Activated effector memory CD4-positive, alpha-beta T cell treated with anti-CD3 and anti-CD28 coated beads, Interleukin-2, amount 50 U/mL, for 16 hours (primary cell): ENCODE results near the gene HIF1A.
"Not testable (repeated sequence)": the region's sequence is repeated elsewhere in the genome, so short reads cannot be mapped to it uniquely, and the experiment has no call there.

Experiments used
- DNase-seq: peaks from one replicate; pipeline ENCODE4 v3.0.0-alpha.2; 2020

The HIF1A gene

DNA sequence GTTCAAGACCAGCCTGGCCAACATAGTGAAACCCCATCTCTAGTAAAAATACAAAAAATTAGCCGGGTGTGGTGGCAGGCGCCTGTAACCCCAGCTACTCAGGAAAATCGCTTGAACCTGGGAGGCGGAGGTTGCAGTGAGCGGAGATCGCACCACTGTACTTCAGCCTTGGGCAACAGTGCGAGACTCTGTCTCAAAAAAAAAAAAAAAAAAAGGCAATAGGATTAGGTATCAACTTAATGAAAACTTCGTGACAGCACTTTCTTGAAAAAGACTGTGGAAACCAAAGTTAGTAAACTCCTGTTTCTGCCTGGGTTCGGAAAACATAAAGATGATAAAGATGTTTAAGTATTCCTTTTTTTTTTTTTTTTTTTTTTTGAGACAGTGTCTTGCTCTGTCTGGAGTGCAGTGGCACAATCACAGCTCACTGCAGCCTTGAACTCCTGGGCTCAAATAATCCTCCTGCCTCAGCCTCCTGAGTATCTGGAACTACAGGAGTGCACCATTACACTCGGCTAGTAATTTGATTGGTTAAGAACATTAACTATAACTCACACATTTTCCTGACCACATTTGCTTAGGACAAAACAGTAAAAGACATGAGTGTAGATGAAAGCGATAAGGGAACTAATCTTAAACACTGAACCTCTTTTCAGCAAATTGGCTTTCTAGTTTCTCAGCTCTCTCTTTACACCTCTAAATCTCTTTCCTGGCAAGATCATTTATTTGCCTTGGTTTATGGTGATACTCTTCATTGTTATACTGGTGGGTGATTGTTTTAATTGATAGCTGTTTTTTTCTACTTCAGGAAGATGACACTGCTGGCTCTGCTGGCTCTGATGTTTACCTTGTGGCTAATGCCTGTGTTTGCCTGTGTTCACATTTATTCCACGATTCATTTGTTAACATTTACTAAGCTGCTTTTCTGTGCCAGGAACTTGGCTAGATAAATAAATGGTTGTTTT, 15.8 kb downstream of the HIF1A start:
- DNase-seq = no peak

- no peak for DNase-seq
Observed at GRCh38 chr14:61712137-61712536, 16.8 kb downstream of the HIF1A start.

GRCh38 chr14:61713724-61714437, 18.6 kb downstream of the HIF1A start:
- DNase-seq = no peak

DNA sequence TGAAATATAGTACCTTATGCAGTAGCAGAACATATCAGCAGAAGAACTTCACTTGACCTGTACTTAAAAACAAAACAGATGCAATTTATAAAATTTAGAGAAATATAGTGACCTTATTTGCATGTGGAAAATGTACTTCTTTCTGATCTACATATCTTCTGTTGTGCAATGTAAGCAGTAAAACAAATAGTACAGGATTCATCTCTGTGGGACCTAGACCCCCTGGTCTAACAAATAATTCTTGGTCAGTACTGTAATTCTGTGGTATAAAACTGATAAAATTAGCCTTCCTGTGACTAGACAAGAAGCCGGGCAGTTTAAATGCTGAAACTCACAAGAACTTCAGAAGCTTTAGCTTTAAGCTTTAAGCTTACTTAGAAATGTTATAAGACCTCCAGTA, 21.6 kb downstream of the HIF1A start:
- DNase-seq = no peak

GRCh38 chr14:61718039-61718438, 22.7 kb downstream of the HIF1A start:
- no peak for DNase-seq

GRCh38 chr14:61719344-61720293, 24.3 kb downstream of the HIF1A start:
- no peak for DNase-seq

DNA sequence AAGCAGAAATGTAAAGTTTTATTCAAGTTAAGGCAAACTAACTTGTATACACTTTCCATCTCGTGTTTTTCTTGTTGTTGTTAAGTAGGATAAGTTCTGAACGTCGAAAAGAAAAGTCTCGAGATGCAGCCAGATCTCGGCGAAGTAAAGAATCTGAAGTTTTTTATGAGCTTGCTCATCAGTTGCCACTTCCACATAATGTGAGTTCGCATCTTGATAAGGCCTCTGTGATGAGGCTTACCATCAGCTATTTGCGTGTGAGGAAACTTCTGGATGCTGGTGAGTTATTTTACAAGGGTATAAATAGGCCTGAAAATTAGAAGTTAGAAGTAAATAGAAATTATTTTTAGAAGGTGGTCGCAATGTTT, 25.0 kb downstream of the HIF1A start:
- no peak for DNase-seq

DNA sequence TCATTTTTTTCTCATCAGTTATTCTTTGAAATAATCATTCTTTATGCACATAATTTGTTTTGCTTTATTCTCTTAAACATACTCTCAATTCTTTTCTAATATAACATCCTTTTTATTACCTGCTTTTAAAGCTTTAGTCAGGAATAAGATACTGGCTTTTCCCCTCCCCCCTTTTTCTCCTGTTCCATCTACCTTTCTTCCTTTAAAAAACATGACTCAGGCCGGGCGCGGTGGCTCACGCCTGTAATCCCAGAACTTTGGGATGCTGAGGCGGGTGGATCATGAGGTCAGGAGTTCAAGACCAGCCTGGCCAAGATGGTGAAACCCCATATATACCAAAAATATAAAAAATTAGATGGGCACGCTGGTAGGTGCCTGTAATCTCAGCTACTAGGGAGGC, 25.4 kb downstream of the HIF1A start:
- no peak for DNase-seq

- DNase-seq = no peak
Observed at GRCh38 chr14:61724133-61724532, 28.8 kb downstream of the HIF1A start.

- no peak for DNase-seq
Observed at GRCh38 chr14:61726778-61727658, 31.7 kb downstream of the HIF1A start.

DNA sequence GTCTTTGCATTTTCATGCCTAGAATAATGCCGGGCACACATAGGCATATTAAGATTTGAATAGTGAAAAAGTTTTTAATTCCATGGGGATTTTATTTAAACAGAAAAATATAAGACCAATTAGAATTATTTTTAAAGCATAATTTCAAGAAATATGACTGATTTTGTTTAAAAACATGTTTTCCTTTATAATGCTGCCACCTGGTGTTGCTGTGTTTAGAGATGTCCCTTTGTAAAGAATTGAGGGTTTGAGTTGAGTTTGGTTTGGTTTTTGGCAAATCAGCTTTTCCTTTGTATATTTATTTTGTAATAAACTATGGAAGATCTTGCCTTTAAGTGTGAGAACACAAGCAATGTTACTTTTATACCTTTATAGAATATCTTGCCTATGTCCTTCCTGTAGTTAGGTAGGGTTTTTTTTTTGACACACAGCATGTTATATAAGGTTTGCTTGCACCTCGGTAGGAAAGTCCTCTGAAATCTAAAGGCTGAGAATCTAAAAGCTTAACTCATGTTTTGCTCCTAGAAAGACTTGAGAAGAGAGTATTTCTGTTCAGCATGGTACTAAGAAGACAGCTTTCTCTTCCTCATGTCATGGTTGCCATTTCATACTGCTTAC, 35.6 kb downstream of the HIF1A start:
- DNase-seq = no peak

DNA sequence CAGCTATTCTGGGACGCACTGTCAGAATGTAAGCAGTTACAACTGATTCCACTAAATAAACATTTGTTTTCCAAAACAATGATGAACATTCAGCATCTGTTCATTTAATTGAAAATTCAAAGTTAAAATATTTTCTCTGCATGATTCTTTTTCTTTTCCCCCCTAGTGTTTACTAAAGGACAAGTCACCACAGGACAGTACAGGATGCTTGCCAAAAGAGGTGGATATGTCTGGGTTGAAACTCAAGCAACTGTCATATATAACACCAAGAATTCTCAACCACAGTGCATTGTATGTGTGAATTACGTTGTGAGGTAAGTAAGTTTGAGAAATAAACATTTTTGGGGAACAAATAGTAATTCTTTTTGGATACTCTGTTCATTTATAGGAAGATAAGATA, 38.7 kb downstream of the HIF1A start:
- no peak for DNase-seq

DNA sequence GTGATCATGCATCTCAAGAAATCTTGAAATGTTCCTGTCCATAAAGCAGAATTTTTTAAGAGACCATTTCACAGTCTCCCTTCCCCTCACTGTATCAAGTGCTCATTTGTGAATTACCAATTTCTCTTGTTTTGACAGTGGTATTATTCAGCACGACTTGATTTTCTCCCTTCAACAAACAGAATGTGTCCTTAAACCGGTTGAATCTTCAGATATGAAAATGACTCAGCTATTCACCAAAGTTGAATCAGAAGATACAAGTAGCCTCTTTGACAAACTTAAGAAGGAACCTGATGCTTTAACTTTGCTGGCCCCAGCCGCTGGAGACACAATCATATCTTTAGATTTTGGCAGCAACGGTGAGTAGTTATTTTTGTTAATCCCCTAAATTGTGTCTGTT, 41.4 kb downstream of the HIF1A start:
- no peak for DNase-seq

DNA sequence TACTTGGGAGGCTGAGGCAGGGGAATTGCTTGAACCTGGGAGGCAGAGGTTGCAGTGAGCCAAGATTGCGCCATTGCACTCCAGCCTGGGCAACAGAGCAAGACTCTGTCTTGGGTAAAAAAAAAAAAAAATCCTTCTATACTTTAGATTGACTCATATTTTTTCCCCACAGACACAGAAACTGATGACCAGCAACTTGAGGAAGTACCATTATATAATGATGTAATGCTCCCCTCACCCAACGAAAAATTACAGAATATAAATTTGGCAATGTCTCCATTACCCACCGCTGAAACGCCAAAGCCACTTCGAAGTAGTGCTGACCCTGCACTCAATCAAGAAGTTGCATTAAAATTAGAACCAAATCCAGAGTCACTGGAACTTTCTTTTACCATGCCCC, 42.6 kb downstream of the HIF1A start:
- DNase-seq = no peak

DNA sequence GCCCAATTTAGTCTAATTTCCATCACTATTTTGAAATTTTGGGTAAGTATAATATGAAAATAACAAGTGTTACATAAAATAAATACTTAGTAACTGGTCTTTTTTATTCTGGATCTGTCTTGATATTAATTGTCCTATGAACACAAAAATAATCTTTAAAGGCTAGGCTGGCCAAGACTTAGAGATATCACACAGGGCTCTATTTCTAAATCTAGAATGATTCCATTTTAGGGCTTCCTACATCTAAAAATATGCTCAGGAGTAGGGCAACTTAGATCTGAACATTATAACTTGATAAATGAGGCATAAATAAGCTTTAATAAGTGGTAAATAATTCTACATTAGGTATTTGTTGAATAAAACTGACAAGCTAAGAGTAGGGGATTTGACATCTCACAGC, 43.8 kb downstream of the HIF1A start:
- DNase-seq = no peak

DNA sequence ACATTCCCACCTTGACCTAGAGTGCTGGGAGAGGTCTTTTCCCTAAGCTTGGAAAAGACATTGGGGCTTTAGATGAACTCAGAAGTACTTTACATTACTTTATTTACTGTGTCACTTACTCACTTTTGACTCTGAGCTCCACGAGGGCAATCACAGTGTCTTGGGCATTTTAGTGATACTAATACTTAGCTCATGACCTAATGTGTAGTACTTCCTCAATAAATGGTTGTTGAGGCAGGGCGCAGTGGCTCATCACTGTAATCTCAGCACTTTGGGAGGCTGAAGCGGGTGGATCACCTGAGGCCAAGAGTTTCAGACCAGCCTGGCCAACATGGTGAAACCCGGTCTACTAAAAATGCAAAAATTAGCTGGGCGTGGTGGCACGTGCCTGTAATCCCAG, 47.1 kb downstream of the HIF1A start:
- no peak for DNase-seq

DNA sequence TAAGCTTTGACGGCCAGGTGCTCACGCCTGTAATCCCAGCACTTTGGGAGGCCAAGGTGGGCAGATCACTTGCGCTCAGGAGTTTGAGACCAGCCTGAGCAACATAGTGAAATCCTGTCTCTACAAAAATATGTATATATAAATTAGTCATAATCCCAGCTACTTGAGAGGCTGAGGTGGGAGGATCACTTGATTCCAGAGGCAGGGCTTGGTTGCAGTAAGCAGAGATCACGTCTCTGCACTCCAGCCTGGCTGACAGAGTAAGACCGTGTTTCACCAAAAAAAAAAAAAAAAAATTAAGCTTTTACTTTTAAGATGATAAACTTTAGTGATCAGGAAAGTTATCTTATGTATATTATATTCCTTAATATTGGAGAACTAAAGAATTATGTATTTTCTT, 48.9 kb downstream of the HIF1A start:
- DNase-seq = no peak

DNA sequence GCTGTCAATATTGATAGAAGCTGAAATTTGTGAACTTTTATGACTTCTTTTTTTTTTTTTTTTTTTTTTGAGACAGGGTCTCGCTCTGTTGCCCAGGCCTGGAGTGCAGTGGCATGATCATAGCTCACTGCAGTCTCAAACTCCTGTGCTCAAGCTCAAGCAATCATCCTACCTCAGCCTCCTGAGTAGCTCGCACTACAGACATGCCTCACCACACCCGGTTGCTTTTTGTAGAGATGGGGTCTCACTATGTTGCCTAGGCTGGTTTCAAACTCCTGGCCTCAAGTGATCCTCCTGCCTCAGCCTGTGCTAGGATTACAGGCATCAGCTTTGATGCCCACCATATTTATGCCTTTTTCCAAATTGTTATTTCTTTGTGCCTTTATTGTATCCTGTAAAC, 51.0 kb downstream of the HIF1A start:
- not testable (repeated sequence) for DNase-seq

- DNase-seq = no peak
Observed at GRCh38 chr14:61746881-61747280, 51.6 kb downstream of the HIF1A start.

- DNase-seq = no peak
Observed at GRCh38 chr14:61747342-61747741, 52.0 kb downstream of the HIF1A start.

DNA sequence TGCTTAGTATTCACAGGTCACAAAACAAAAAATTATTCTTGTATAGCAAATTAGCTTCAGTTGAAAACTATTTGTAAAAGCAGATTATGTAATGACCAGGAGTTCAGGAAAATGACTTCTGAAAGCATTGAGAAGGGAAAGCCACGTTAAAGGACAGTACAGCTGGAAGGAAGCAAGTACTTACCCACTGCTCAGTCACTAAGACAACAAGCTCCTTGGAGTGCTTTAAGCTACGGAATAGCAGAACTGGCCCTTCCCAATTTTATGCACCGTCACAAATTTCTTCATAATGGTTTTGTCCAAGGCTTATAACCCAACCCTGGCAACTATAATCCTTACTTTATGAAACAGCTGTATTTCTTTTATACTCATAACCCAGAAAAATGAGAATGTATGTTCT, 54.0 kb downstream of the HIF1A start:
- DNase-seq = no peak

DNA sequence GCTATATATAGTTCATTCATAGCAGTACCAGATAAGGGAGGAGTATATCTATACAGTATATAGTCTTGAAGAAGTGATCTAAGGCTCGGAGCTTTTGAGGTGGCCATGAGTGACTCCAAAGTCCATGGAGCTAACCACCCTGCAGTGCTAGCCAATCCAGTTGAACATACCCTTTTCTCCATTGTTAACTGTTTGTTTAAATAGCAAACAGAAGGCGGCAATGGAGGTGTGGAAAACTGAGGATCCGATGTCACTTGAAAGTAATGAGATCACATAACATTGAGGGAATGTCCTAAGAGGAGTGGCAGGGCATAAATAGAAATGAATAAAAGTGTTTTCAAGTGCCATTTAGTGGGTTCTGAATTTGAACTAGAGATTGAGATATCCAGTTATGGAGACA, 54.6 kb downstream of the HIF1A start:
- DNase-seq = no peak
